ENCODE measurements around the gene ADAMTSL1.
A peak's percentile ranks its signal among the peaks of the same experiment; 100 is the strongest.

ADAMTSL1 gene

DNA sequence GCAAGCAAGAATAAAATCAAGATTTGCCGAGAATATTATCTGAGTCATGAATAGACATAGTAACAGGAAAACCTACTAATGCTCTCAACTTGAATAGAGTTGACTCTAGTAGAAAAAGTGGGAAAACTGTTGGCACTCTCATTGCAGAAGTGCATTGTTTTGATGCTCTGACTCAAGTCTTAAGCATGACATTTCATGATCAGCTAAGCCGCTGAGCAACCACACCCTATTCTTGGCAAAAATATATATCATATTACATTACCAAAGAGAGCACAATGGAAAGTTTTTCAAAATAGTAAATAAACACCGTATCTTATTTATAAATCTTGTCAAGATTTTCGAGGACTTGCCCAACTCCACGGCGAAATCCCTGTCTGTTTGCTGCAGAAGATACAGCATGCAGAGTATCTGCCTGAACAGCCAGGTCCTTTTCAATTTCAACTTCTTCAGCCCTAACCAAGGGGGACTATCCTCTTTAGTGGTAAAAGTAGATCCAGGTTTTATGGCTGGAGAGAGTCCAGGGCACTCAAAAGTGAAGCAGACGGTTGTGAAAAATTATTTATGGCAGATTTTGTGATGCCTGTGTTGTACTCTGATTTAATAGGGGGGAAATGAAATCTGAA is 13.9 kb upstream of the ADAMTSL1 start:
- DNase-seq: no peak

DNA sequence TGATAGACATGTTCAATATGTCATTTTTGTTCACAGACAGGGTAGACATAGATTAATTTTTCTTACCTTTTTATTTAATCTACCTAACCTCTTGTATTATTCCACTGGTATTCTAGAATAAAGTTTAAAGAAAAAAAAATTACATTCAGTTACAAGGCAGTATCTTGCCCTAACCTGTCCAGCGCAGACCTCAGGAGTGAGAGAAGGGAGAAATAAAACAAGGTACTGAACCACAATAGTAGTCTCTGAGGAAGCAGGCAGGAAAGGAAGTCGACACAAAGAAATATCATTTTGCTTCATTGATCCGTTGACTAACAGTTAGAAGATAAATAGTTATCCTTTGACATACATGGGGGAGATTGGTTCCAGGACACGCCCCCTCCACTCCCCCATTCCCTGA is 12.5 kb upstream of the ADAMTSL1 start:
- DNase-seq: no peak

DNA sequence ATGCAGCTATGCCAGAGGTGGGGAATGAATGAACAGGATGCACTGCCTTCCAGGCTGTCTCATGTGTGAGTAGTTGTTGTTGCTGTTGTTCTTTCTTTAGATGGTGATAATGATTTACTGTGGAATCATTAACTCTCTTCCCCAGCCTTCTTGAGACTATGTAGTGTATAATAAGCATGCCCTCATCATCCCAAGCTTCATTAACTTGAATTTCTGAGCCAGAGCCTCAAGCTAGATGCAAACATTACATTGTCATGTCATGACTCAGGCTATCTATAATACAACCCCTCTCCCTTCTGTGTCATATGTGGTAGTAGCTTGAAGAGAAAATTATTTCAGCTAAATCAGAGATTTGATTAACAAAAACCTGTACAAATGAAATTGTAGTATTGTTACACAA is 10.0 kb upstream of the ADAMTSL1 start:
- DNase-seq: no peak

DNA sequence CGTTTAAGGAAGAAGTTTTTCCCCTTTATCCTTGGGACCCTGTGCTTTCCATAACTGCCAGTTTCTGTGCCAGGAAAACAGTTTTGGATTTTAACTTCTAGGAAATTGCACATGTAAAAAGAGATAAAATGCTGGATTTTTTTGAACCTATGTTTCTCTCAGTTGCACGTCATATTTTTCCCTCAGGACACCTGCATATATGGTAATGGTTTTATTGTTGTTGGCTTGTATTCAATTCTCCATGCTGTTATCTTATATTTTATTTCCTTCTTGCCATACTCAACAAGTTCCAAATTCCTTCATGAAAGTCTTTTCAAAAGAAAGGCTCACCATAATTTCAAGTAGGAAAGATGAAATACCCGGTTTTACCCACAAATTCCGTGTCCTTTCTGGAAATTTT is 7.9 kb upstream of the ADAMTSL1 start:
- DNase-seq: no peak

DNA sequence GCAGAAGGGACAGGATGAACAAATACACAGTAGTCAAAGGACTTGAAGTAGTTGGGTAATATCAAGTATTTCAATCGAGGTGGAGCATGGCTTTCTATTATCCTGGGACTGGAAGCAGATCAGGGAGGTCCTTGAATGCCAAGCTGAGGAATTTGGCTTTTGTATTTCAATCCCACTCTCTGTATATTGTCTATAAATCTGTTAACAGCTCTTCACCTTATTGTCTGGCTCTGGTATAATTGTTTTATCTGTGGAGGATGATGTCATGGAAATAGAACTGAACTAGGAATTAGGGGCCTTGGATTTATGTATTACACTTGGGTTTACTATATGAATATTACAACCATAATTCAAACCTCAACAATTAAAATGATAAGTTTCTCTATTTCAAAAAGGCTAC is 6.3 kb upstream of the ADAMTSL1 start:
- DNase-seq: no peak

DNA sequence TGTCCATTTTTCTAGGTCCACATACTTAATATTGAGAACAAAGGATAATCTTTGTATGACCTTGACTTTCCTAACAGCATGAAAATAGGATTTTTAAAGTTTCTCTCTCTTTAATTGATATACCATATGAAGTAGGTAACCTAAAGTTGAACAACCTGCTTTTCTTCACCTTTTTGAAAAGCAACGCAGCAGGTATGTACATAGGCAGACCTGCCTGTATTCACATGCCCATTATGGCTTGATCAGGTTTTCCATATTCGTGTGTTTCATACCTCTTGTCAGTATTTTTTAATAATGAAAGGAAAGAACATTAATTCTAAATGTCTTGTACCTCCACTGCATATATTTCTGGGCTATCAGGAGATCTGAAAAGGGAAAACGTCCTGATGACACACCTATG is 1.5 kb upstream of the ADAMTSL1 start:
- DNase-seq: no peak

DNA sequence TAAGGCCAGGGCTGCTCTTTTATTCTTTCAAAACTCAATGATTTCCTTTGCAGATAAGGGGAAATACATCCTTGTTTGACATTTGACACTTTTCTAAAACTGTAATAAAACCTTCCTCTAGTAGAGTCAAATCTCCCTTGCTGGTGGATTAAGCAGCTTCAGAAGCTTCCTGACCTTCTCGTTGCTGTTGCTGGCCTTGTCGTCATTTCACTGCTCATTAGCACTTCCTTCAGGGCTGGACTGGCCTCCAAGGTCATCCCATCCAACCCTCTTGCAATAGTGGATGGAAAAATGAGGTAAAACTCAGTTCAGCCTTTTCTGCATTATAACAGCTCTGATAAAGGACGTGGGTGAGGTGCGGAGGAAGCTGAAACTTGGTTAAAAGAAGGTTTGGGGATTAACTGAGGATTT is 1.1 kb upstream of the ADAMTSL1 start:
- DNase-seq: no peak

DNA sequence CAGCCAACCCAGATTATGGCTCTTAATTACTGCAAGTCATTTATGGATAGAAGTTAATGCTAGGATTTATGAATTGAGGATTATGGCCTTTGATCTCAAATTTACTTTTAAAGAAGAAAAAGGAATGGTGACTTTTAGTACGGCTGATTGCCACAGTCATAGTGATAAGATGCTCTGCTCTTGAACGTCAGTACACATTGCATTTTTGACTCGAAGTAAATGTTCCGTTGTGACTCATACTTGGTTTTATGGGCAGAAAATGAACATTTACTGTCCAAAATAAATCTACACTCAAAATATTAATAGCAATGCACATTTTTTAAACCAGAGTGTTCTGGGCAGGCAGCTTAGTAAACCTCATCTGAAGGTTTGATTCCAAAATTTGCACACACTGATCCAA is 830 bp downstream of the ADAMTSL1 start:
- no peak for DNase-seq

DNA sequence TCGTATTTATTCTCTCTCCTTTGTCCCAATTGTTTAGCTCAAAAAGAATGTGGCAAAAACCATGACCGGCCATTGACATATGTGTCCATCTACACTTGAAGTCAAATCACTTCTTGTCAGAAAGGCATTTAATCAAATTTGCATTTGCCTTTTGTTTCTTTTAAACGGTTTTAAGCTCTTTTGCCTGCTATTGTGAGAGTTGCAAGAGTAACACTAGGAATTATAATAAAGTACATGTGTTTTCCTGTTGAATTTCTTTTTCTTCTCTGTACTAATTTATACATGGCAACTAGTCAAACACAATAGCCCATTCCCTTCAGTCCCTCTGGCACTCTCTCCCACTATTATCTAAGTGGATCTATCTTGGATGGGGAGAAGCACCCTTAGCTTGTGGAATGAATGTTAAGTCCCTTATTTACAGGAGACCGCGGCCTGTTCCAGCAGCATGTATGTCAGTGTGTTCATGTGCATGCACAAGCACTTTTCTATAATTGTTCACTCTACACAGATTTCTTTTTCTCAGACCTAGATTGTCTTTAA is 3.2 kb downstream of the ADAMTSL1 start:
- DNase-seq: no peak

DNA sequence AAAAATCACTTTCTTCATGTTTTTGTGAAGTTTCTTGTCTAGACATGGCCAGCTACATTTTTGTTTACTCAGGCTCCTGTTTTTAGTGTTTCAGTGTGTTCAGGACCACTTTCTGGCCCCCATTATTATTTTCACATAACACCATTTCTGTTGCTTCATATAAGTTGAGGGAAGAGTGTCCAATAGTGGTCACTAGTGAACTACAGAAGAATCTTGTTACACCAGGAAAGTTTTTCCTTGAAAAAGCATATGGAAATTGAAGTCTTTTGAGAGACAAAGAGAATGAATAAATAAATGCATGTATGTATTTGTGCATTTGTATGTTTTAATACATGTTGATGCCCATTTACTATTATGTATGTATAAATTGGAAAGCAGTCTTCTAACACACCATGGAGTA is 3.8 kb downstream of the ADAMTSL1 start:
- DNase-seq: no peak

DNA sequence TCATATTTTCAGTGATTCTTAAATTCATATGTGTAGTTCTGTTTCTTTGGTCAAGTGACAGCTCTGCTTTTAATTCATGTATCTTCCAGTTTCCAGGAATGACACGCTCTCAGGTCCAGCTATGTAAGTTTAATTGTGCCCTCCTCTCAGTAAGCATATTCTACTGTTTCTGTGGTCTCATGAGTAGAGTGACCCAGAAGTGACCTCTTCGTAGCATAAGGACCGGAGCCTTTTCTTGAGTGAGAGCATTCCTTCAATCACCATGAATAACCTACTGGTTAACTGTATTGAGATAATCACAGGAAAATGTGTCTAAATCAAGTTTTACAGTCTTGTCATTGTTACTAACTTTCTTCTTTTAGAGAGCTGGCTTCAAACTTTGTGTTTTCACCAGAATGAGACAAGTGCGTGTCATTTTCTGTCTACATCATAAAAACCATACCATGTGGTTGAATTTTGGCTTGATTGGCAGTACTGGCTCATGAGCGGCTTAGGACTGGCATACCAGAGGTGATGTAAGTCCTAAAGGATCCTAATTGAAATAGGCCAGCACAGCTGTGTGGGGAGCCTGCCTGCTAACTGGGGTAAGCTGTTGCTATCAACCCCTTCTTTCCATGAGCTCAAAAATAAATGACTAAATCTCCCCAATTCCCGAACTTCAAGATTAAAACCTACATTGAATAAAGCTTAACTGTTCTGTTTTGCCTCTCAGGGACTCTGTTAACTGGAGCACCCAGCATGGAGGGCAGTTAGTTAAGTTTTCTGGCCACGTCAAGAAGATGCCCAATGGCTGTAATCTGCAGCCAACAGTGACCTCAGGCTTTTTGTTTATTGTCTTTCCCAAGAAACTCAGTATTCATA is 4.8 kb downstream of the ADAMTSL1 start:
- DNase-seq: no peak

DNA sequence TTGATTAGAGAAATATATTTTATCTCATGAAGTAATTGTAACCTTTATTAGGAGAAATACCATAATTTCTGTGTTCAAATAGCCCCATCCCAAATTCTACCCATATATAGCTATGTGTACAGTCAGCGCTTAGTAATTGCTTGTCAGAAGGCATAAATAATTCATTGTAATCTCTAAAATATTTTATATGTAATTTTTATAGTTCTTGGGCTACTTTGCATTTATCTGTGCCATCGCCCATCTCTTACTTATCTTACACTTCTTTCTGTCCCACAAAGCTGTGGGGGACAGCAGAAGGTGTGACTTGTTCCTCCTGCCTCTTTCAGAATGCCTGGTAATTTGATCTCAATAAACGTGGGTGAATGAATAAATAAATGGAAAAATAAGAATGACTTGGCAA is 5.5 kb downstream of the ADAMTSL1 start:
- no peak for DNase-seq

DNA sequence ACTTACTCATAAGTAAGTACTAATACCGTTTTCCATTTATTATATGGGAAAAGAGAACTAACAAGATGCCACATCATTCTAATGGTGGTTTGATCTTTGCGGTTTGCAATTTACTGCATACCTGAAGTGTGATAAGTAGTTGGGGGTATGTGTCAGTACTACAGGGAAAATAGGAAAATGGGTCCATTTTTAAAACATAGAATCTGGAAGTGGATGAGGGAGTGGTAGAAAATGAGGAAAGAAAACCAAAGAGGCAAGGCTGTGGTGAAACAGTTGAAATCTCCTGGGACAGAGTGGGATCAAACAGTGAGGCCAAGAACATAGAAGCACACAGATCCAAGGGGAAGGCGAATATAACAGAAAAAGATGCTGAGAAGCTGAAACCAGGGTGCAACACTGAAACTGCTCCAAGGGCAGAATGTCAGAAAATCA is 6.7 kb downstream of the ADAMTSL1 start:
- DNase-seq: no peak

DNA sequence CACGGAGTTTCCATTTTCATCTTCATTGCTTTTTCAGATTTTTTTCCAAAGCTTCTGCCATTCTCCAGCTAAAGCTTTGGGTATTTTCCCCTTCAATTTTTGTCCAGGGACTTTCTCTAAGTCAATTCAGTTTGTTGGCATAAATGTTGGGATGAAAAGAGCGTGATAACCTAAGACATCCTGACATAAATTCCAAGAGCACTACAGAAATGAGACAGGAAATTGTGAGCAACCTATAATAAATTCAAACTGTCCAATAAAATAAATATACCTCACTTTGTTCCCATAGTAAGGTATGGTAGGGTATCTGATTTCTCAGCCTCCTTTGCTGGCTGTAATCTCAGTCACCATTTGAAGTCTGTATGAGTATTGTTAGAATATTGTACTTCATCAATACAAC is 8.4 kb downstream of the ADAMTSL1 start:
- DNase-seq: no peak

DNA sequence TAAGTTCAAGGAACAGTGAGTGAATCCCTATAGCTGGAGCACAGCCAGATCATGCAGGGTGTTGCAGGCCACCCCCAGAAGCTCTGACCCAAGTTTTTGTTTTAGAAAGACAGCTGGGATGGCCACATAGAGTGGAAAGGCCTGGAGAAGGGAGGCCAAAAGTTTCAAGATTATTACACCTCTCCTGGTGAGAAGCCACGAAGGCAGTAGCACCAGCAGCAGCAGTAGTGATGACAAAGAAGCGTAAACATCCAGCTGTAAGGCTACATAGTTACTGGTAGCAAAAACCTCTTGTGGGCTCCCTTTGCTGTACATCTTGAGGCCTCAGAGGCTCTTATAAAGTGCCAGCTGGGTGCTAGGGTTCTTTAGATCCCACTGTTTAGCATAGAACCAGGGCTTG is 11.8 kb downstream of the ADAMTSL1 start:
- DNase-seq: no peak

DNA sequence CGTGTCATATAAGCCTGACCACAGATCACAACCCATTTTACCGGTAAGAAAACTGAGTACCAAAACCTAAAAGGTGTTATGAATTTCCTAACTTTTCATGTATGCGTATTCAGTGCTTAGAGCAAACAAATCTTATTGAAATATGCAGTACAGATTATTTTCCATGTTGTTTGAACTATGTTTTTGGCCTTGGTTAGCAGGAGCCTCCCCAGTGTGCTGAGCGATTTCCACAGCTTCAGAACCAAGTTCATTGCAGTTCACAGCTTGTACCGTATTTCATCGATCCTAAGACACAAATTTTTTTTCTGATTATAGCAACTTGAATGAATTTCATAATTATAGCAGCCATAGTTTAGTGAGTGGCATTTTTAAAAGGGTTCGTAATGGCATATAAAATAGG is 13.7 kb downstream of the ADAMTSL1 start:
- DNase-seq: no peak

DNA sequence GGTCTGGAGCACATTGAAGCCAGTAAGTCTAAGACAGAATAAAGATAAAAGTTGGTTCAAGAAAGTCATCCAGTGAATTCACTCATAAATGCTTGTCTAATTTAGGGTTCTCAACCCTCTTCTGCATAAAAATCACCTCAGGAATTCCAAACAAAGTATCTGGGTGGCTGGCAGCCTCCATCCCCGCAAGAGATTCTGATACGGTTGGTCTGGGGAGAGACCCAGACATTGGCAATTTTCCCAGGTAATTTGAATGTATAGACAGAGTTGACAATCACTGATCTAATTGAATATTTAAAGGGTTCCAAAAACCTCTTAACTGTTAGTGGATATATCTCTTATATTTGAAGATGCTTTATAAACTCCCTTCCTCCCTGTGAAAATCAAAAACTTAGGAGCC is 14.9 kb downstream of the ADAMTSL1 start:
- DNase-seq: no peak

DNA sequence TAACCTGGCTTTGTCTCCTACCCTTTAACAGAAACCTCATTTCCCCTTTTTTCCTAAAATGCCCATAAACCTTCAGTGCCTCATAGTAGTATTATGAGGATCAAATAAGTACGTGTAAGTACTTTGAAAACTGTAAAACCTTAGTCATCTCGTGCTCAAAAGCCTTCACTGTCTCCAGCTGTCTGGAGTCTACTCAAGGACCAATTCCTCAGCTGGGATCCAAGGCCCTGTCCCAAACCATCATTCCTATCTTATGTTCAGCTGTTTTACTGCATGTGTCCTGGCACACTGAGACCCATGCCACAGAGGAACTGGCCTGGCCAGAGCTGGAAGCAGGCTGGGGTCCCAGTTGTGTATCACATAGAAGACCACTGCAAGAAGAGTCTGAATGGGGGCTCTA is 15.9 kb downstream of the ADAMTSL1 start:
- DNase-seq: no peak

DNA sequence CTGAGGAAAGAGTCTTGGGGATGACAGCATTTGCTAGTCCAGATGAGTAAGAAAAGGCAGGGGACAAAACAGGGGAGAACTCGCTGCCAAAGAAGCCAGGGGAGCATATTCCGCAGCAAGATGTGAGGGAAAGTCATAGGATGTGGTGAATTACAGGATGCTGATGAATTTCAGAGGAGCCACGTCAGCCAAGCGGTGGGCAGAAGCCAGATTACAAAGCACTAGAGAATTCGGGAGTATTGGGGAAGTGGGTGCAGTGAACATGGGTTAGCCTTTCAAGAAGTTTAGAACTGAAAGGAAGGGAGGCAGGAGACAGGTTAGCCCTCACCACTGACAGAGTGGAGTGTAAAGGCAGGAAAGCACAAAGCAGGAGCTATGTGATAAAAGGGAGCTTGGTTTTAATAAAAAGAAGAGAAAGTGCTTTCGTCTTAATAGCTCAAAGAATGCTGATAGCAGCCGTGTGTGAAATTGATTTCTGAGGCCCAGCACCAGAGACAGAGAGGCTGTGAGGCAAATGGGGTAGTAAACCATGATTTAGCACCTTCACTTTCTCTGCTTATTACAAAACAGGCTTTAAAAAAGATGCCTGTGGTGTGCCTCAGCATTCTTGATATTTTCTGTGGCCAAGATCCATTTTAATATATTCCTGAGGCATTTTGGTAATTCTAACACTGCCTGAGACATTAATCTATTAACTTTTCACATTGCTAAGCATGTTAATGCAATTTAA is 16.9 kb downstream of the ADAMTSL1 start:
- peak; percentile 19 for DNase-seq

DNA sequence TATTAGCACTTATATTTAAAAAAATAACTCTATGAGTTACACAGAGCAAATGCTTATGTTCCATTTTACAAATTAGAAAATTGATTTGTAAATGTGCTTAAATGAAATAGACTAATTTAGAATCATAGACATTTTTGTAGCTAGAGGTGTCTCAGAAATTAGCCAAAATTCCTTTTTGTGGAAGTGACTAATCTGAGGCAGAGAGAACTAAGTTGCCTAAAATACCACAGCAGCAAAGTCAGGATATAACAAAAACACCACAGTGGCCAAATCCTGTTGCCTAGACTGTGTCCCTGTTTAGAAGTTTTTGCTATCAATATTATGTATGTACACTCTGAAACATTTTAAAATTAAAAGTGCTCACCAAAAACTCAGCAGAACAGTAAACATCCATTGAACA is 18.7 kb downstream of the ADAMTSL1 start:
- DNase-seq: no peak

DNA sequence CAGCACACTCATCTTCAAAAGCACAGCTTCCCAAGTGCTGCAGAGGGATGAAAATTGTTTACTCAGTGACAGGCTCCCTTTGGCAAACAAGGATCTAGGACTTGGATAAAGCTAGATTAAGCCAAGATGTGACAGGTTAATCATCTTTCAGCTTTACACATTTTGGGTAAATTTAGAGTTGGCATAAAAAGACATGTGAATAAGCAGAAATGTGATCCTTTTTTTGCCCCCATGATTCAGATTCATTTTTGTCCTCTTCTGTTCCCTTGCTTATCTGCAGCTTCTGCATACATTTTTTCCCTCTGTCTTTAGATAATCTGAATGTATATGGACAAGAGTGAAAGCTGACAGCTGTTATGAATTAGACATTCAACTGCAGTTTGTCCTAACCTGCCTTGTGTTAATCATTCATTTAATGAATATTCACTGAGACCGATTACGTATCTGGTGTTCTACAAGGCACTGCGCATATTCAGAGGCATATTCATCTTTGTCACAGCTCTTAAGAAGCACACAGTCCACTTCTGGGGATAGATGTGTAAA is 19.6 kb downstream of the ADAMTSL1 start:
- DNase-seq: no peak

DNA sequence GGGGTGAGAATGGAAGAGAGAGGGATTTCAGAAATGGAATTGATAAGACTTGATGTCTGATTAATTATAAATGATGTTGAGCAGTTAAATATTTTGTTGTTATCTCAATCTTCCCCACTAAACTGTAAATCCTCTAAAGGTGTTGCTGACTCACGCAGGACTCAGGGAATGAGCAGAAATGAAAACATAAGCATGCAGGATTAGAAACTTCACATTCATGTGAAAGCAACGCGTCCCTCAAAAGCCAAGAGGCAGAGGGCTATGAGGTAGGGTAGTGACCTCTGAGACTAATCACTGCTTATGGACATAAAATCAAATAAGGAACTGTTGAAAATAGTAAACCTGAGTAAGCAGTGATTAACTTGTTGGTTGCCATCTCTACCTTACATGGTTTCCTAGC is 21.1 kb downstream of the ADAMTSL1 start:
- no peak for DNase-seq
